Activated CD8-positive, alpha-beta memory T cell treated with anti-CD3 and anti-CD28 coated beads, Interleukin-2, amount 50 U/mL, for 24 hours (primary cell): ENCODE measurements around the gene MRPL19.

Source experiments
- DNase-seq: peaks from one replicate; pipeline ENCODE4 v3.0.0-alpha.2; 2020; ENCODE audit errors: extremely low read depth

Gene MRPL19

GRCh38 chr2:75646583-75647425, at the start of gene MRPL19:
Gene MRPL19 (plus strand): TSS chr2:75646783. CDS start chr2:75646808, 25 bp downstream.
- DNase-seq = peak; percentile 47

GRCh38 chr2:75596784-75597183, 49.8 kb upstream of the MRPL19 start:
- DNase-seq = no peak

DNA sequence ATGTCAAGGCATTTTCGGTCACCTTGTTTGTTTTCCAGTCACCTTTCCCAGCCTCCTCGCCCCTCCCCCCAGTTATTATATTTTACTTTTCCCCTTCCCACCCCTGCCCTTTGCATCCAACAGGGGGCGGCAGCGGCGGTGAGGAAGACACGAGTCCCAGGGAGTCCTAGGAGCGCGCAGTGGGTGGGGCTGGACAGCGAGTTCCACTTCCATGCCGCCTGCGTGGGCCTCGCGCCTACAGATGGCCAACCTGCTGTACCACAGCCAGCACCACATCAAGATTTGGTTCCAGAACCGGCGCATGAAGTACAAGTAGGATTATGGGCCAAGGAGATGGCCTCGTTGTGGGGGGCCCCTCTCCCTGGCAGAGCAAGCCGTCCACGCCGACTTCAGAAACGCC, 48.6 kb upstream of the MRPL19 start:
- DNase-seq = no peak

DNA sequence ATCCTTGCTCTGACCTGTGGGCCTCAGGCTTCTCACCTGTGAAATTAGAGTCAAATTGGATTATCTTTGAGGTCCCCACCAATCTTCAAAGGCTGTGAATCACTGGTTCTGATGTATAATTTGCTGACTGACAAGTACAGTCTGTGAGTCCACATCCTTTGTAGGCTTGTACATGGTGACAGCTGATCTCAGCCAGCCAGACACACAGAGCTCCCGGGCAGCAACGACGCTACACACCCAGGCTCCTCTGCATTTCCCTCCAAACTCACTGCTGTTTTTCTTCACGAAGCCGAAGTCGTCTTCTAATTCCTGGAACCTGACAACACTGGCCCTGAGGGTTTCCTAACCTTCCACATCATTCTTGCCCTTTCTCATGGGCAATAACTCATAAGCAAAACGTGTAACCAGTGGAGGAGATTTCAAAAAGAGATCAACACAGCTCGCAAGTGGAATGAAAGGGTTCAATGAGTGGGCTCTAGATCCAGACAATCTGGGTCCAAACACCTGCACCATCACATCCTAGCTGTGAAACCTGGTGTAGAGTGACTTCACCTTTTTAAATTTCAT, 47.9 kb upstream of the MRPL19 start:
- no peak for DNase-seq

- DNase-seq = no peak
These were observed 46.0 kb upstream of the MRPL19 start for GRCh38 chr2:75600461-75601011.

- DNase-seq = no peak
These were observed 43.8 kb upstream of the MRPL19 start for GRCh38 chr2:75602724-75603342.

DNA sequence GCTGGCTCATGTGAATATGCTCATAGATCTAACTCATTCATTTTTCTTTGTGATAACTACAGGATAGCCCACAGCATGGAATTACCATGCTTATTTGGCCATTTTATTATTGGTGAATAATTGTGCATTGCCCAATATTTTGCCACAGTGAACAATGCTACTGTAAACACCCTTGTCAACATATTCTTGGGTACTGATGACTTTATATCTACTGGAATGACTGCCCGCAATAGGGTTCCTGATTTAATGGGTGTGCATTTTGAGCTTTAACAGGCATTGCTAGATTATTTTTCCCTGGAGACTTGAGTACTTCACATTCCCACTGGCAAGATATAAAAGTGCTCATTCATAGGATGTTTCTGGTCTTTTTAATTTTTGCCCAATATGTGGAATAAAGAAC, 43.1 kb upstream of the MRPL19 start:
- DNase-seq = no peak

DNA sequence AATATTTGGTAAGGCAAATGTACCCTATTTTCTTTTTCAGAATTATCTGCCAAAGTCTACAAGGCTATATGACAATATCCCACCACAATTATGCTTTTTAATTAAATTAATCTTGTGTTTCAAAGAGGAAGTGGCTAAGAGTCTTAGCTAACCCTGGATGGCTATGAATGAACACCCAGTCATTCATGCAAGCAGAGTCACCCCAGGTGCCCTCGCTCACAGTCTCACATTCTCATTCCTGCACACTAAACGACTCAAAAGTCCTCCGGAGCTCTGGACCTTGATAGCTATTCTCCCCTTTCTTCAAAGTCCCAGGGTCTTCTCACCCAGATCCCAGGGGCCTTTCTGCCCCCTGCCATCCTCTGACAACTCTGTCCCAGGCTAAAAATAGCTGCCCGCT, 42.1 kb upstream of the MRPL19 start:
- no peak for DNase-seq

DNA sequence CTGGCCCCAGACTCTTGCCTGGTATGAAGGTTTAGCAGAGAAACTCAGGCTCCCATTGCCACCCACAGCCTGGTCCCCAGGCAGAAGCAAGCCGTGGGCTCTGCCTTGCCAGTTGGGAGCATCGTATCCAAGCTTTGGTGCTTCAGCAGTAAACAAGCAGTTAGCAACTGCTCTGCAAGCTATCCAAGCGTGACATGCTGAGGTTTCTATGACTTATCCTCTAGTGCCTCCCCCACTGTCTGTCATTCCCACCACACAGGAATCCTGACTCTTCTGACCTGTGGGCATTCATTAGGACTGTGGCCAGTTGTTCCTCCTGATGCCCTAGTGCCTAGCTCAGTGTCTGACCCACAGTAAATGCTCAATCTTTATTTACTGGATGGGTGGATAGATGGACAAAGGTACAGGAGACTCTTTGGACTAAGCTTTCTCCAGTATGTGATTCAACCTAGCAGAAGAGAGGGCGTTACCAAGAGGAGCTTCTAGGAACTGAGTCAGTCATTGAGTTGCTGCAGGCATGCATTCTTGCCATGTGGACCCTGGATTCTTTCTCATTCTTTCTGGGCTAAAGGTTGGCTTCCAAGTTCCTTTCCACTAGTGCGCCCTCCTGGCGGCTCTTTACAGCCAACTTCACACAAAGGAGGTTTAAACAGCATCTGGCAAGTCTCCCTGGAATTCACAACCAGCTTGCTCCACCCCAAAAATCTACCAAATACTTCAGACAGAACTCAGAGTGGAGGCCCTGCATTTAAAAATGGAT, 40.6 kb upstream of the MRPL19 start:
- DNase-seq = no peak

- no peak for DNase-seq
These were observed 39.7 kb upstream of the MRPL19 start for GRCh38 chr2:75606761-75607399.

- no peak for DNase-seq
These were observed 39.2 kb upstream of the MRPL19 start for GRCh38 chr2:75607400-75607798.

DNA sequence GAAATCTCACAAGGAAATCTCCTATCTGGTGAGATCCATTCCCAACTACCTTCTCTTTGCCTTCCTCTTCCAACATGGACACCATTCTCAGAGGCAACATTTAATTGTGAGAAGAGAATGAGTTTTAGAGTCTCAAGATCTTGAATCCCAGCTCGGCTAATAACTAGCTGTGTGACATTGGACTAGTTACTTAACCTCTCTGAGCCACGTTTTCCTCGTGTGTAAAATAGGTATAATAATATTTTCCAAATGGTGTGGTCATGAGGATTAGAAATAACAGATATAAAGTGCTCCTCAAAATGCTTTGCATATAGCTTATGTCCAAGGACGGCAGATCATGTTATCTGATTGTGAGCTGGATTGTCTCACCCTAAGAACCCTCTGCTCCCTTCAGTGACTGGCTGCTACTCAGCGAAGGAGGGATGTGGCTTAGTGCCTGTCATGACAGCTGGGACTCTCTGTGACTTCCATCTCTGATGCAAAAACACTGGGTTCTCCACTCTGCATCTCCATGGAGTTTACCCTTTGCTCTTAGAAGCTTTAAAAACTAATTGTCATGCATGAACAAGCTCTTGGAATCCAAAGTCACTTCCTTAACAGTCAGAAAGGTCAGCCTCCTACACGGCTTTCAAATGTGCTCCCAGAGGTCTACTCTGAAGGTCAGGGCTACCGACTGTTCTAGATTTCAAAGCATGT, 38.4 kb upstream of the MRPL19 start:
- DNase-seq = no peak

GRCh38 chr2:75608684-75609333, 37.8 kb upstream of the MRPL19 start:
- no peak for DNase-seq

DNA sequence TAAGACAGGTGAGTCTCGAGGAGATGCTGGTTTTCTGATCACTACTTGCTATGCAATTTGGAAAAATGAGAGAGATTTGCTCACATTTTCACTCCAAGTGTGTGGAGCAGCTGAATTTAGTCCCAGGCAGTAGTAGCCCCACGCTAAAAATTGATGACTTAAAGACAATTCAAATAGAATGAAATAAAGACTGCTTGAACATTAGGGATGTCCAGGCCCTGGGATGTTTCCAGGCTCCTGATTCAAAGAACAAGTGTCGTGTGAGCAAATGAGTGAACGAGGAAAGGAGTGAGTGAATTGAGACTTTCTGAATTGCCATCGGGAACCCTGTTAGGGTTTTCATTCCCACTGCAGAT, 37.3 kb upstream of the MRPL19 start:
- DNase-seq = no peak

DNA sequence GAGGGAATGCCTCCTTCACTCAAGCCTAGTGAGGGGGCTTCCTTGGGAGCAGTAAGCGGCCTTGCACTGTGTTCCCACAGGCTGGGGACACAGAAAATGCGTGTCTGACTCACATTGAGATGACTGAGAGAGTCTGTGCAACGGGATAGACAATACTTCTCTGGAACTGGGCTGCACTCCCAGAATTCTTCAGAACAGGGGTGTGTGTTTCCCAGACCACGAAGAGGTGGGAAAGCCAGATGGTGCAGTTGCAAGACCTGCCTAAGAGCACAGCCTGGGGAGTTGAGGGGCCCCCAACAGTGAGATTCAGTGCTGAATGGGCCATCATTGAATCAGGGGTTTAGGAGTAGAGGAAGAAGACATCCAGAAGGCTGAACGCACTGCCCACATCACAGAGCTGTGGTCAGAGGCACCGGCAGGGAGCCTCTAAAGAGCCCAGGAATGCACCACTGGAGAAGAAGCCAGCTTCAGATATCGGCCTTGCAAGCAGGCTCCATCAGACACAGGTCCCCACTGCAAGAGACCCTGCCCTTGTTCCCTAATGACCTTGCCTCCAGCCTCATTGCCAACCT, 36.6 kb upstream of the MRPL19 start:
- no peak for DNase-seq

GRCh38 chr2:75610671-75611070, 35.9 kb upstream of the MRPL19 start:
- DNase-seq = no peak

GRCh38 chr2:75612108-75612861, 34.3 kb upstream of the MRPL19 start:
- DNase-seq = no peak

- no peak for DNase-seq
These were observed 33.7 kb upstream of the MRPL19 start for GRCh38 chr2:75612862-75613243.

- no peak for DNase-seq
These were observed 32.4 kb upstream of the MRPL19 start for GRCh38 chr2:75614162-75614651.
